Chondrocyte (in vitro differentiated cells): ENCODE data around the gene RNF144A. TPM values are rescaled to one million over a fixed set of nuclear protein-coding genes. Genes with fewer than 3 reads are reported as not detected.

Experiments used
- DNase-seq: peaks from one replicate; pipeline ENCODE4 v3.0.0; 2021; ENCODE audit warnings: mixed read lengths, low spot score
- H3K27ac Mint-ChIP-seq: one replicate; pipeline ENCODE4 v1.8.0; 2021; ENCODE audit warnings: mild to moderate bottlenecking, moderate library complexity, mixed read lengths; ENCODE audit not compliant: unreplicated experiment
- H3K27me3 Mint-ChIP-seq: 2 replicates; pipeline ENCODE4 v1.8.0; 2021; ENCODE audit warnings: low read depth, mixed read lengths
- H3K36me3 Mint-ChIP-seq: 2 replicates; pipeline ENCODE4 v1.8.0; 2021; ENCODE audit warnings: low read depth, mixed read lengths
- H3K4me1 Mint-ChIP-seq: 2 replicates; pipeline ENCODE4 v1.8.0; 2021; ENCODE audit warnings: low read depth, mild to moderate bottlenecking, mixed read lengths
- H3K4me3 Mint-ChIP-seq: one replicate; pipeline ENCODE4 v1.8.0; 2021; ENCODE audit warnings: mild to moderate bottlenecking, moderate library complexity, mixed read lengths; ENCODE audit not compliant: unreplicated experiment
- H3K9me3 Mint-ChIP-seq: 2 replicates; pipeline ENCODE4 v1.8.0; 2021; ENCODE audit warnings: low read depth, mixed read lengths
- total RNA-seq: library from RNA; stranded (reverse); gene quantifications from 3 replicates; pipeline ENCODE4 v1.2.1, GENCODE V29; 2021
- TF ChIP-seq, protein P1 (sequence below): fragments of 200-600 bp; sonication (generic); IDR thresholded peaks from 2 replicates; pipeline ENCODE4 v1.5.0; 2021; ENCODE audit warnings: antibody characterized with exemption, mild to moderate bottlenecking, moderate library complexity

Gene RNF144A
- total RNA-seq, 1 donor from 2014 or later, result 10.9 TPM

DNA sequence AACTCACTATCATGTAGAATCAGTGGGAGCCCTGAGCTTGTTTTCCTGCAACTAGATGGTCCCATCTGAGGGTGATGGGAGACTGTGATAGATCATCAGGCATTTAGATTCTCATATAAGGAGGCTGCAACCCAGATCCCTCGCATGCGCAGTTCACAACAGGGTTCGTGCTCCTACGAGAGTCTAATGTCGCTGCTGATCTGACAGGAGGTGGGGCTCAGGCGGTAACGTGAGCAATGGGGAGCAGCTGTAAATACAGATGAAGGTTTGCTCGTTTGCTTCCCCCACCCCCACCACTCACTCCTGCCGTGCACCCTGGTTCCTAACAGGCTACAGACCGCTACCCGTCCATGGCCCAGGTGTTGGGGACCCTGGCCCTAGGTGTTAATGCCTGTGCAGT lies 113.6 kb downstream of the RNF144A start:
- no peak for DNase-seq
- Mint-ChIP-seq H3K9me3 (no peaks in the 10 kb centered on the region), H3K27ac (no peak overlapping the region), H3K36me3 (peaks cover 2% of the 10 kb centered on the region), H3K4me1 (no peaks in the 10 kb centered on the region), H3K4me3 (no peak overlapping the region), H3K27me3 (no peaks in the 10 kb centered on the region)
- TF ChIP-seq, protein P1, sequence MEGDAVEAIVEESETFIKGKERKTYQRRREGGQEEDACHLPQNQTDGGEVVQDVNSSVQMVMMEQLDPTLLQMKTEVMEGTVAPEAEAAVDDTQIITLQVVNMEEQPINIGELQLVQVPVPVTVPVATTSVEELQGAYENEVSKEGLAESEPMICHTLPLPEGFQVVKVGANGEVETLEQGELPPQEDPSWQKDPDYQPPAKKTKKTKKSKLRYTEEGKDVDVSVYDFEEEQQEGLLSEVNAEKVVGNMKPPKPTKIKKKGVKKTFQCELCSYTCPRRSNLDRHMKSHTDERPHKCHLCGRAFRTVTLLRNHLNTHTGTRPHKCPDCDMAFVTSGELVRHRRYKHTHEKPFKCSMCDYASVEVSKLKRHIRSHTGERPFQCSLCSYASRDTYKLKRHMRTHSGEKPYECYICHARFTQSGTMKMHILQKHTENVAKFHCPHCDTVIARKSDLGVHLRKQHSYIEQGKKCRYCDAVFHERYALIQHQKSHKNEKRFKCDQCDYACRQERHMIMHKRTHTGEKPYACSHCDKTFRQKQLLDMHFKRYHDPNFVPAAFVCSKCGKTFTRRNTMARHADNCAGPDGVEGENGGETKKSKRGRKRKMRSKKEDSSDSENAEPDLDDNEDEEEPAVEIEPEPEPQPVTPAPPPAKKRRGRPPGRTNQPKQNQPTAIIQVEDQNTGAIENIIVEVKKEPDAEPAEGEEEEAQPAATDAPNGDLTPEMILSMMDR, result no peak

DNA sequence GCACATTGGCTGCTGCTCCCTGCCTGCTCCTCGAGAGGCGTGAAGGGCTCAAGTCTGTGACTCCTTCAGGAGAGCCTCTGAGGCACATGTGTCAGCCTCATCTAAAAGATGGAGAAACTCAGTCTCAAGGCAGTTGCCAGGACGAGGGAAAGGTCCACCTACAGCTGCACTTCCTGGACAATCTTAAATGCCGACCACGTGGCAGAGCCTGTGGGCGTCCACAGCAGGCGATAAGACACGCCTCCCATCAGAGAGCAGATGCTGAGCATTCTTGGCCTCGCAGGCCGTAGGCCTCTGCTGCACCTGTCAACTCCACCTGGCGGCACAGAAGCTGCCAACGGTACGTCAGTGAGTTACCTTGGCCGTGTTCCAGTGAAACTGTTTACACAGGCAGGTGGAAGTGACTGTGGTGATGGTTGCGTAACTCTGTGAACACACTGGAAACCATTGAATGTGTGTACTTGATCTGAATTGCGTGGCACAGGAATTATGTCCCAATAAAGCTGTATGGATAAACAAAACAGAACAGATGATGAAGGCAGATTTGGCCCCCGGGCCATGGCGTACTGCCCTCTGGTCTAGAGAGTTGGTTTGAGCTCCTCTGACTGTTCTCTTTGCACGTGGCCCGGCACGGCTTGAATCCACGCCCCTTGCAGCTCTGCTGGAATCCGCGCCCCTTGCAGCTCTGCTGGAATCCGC lies 114.5 kb downstream of the RNF144A start:
- TF ChIP-seq, protein P1, result no peak
- Mint-ChIP-seq H3K4me1 (no peaks in the 10 kb centered on the region), H3K27ac (no peak overlapping the region), H3K9me3 (no peaks in the 10 kb centered on the region), H3K4me3 (no peak overlapping the region), H3K27me3 (no peaks in the 10 kb centered on the region), H3K36me3 (peaks cover 2% of the 10 kb centered on the region)
- no peak for DNase-seq

DNA sequence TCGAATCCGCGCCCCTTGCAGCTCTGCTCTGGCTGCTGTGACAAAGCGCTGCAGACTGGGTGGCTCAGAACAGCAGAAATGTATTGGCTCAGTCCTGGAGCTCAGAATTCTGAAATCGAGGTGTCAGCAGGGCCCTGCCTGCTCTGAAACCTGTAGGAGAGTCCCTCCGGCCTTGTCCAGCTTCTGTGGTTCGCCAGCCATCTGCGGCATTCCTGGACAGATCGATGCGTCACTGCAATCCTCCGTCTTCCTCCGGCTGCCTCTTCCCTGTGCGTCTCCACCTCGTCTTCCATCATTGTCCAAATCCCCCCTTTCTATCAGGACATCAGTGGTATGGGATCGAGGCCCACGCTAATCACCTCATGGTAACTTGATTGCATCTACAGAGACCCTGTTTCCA lies 115.2 kb downstream of the RNF144A start:
- no peaks in the 10 kb centered on the region for H3K27me3 Mint-ChIP-seq
- no peak overlapping the region for H3K4me3 Mint-ChIP-seq
- TF ChIP-seq, protein P1, result no peak
- H3K9me3 Mint-ChIP-seq, result no peaks in the 10 kb centered on the region
- no peaks in the 10 kb centered on the region for H3K4me1 Mint-ChIP-seq
- DNase-seq, result no peak
- no peak overlapping the region for H3K27ac Mint-ChIP-seq
- peaks cover 2% of the 10 kb centered on the region for H3K36me3 Mint-ChIP-seq

DNA sequence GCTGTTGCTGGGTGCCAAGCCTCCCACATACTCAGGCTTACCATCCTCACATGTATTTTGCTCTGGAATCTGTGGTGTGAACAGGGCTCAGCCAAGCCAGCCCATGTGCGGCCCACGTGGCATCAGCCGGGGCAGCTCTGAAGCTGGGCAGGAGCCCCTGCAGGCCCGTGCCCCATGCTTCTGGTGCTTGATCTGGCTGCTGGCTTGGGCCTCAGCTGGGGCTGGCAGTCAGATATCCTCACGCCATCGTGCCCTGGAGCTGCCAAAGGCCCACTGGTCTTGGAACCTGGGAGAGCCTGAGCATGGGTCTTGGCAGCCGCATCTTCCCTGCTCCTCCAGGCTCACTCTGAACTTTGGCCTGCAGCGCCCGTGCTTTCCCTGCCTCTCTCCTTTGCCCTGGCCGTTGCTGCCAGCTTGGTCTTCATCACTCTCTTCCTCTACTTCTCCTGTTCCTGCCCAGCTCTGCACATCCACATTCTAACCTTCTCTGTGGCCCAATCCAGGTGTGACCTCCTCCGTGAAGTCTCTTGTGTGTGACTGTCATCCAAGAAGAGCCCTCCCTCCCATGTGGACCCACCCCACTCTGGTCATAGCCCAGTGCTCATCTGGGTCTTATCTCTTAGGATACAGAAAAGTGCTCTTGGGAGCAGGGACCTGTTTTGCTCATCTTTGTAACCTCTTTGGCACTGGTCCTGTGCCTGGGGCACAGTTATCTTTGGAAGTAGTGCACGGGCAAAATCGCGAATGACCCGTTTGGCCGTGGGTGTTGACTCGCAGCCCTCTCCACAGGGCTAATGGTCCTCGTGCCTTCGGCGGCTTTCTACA lies 116.1 kb downstream of the RNF144A start:
- no peak overlapping the region for H3K27ac Mint-ChIP-seq
- H3K4me1 Mint-ChIP-seq, result peaks cover 5% of the 10 kb centered on the region
- TF ChIP-seq, protein P1, result no peak
- peaks cover 2% of the 10 kb centered on the region for H3K36me3 Mint-ChIP-seq
- DNase-seq, result no peak
- no peaks in the 10 kb centered on the region for H3K27me3 Mint-ChIP-seq
- H3K4me3 Mint-ChIP-seq, result no peak overlapping the region
- no peaks in the 10 kb centered on the region for H3K9me3 Mint-ChIP-seq

DNA sequence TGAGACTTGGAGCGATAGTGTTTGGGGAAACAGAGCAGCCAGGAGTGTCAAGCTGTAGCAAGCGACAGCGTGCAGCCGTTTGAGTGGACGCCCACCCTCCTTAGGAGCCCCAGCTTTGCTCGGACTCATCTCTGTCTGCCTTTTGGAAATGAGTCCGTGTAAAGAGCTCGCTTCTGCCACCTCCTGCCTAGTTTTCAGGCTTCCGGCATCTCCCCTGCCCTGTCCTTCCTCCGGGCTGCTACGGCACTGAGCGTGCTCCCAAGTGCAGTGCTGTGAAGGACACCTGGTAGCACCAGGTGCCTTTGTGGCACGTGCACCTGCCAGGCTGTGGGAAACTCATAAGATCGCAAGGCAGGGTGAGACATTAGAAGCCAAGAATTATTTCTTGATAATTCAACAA lies 117.1 kb downstream of the RNF144A start:
- TF ChIP-seq, protein P1, result peak; percentile 71
- H3K27ac Mint-ChIP-seq, result no peak overlapping the region

More for the DNA sequence above, 117.1 kb downstream of the RNF144A start:
- H3K4me3 Mint-ChIP-seq, result no peak overlapping the region
- H3K36me3 Mint-ChIP-seq, result peaks cover 2% of the 10 kb centered on the region
- no peaks in the 10 kb centered on the region for H3K9me3 Mint-ChIP-seq
- no peaks in the 10 kb centered on the region for H3K27me3 Mint-ChIP-seq
- no peak for DNase-seq
- peaks cover 5% of the 10 kb centered on the region for H3K4me1 Mint-ChIP-seq
